Hematopoietic multipotent progenitor cell (in vitro differentiated cells): ENCODE results near the gene BCL10. TPM values are rescaled to one million over a fixed set of nuclear protein-coding genes. Genes with fewer than 3 reads are reported as not detected.

Source experiments
- DNase-seq, 3 donors: peaks; one replicate each; pipeline ENCODE4 v3.0.0-alpha.2; 2011 to 2015; ENCODE audit warnings: low read depth in 2 of 3, low spot score in 2 of 3
- small RNA-seq: library from RNA; depleted of rRNA; stranded (forward); fragments of <200 nt; gene quantifications from one replicate; pipeline ENCODE3, GENCODE V24; 2012
- total RNA-seq: library from RNA; depleted of rRNA; stranded (reverse); fragments of >200 nt; gene quantifications from one replicate; pipeline ENCODE4 v1.2.3, GENCODE V29; 2012

BCL10 gene
- total RNA-seq, 1 donor: 12.9 TPM

DNA sequence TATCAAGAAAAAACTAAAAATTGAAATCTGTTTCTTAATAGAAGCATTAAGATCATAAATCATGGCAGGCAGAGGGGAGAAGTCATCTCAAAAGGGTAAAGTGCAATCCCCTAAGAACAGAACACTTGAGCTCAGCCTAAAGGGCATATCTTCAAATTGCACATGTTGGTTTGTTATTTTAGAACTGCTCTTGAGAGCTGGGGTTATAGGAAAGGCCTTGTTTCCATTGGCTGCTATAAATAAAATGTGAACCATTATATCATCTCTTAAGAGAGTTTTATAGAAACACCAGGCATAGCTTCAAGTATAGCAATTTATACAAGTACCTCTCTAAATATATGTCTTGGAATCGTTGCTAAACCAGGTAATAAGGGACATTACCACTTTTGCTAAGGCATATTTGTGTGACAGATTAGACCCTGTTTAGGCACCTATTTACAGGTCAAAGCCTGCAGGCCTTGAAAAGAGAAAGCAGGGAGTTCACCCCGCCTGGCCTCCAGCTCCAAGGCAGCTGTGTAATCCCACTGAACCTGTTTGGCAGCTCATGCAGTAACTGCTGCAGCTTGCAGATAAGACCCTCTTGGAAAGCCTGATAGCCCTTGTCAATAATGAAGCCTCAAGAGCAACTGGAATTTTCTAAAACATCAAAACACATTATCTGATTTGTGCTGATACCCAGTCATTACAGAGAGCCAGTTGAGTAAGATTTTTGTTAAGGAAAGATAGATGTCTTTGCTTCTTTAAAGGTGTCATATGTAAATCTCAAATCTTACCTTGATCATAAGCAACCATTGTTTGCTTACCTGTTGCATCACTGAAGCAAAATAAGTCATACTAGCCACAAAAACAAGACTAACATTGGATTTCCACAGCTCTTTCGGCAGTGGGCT lies 51.5 kb downstream of the BCL10 start:
- DNase-seq: peak in 2 of 3 donors; percentile 18 to 25

DNA sequence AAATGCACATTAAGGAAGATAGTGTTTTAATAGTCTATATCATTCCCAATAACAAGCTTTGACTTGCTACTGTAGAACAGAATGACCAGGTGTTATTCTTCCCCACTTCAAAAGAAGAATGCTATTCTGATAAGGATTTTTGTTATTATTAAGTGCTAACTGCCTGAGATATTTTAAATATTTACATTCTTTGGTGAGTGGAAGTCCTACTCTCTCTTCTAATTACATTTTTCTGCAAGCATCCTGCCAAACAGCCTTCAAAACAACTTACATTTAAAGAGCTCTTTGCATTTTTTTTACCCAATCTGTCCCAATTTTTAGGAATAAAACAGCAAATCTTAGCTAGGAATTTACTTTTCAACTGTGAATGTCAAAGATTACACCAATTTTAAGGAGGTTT lies 52.1 kb downstream of the BCL10 start:
- DNase-seq: no peak

DNA sequence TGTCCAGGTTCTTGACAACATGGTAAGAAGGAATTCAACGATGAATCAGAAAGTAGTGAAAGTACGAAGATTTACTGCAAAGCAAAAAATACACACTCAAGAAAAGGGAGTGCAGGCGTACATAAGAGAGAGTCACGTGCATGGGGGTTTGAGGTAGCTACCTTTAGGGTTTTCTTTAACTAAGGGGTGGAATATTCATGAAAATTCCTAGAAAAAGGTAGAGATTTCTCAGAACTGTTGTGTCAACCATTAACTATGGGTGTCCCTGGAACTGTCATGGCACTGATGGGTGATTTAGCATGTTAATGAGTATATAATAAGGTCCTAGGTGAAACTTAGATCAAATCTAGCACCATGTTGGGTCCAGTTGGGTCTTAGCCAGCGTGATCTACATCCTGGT lies 53.1 kb downstream of the BCL10 start:
- no peak for DNase-seq

DNA sequence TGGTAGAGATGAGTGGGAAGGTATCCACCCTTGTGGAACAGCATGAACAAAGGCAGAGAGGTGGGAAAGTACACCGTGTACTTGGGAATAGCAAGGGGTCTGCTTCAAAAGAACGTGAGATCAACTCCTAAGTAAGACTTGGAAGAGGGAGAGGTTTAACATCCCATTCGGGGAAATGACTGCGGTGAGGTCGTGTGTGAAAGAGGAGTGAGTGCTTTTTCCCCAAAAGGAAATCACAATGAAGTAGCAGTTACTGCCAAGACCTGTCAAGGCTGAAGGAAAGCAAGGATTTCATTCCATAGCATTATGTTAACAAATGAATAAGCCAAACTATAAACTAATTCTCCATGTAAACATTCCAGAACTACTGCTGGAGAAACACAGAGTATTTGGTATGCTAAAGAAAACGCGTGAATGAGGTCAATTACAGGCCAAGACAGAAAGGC lies 55.7 kb downstream of the BCL10 start:
- no peak for DNase-seq

DNA sequence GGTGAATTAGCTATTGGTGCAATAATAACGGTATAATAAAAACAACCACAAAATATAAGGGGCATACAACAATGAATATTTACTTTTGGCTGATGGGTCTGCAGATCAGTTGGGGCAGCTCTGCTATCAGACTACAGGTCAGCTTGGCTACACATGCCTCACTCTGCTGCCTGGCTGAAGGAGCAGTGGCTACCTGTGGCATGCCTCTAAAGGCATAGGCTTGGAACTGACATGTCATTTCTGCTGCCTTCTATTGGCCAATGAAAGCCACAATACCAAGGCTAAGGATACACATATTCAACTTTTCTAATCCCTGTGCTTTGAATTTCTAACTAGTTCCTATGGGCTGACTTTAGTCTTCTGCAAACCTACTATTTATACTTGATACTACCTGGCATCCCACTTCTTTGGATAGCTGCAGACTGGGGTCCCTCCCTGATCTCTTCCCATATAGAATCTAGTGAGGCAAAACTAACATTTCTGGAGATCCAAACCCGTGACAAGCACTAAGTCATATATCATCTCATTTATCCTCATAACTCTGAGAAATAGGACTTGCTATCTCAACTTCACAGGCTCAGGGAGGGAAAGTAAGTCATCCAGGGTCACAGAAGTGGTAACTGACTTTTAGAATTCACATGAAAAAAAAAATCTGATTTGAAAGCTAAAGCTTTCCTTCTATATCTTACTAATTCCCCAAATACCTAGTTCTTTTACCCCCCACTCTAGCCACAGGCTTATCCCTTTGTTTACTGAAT lies 56.4 kb downstream of the BCL10 start:
- DNase-seq: no peak

DNA sequence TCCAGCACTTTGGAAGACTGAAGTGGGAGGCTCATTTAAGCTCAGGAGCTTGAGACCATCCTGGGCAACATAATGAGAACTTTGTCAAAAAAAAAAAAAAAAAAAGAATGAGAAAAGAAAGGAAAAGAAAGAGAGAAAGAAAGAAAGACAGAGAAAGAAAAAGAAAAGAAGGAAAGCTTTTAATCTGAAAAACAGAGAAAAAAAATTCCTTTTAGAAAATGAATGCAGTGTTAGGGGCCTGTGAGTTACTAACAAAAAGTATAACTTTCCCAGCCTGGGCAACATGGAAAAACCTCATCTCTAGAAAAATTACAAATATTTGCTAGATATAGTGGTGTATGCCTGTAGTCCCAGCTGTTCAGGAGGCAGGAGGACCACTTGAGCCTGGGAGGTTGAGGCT lies 59.7 kb downstream of the BCL10 start:
- DNase-seq: no peak

Small RNAs within 50 kb of the gene (small RNA-seq; reads per million reads assigned to genes)
- not detected for gene RF00019

Other genes with a start within 250 kb of the BCL10 start
- under 0.01 TPM for gene MCOLN3, start 228.1 kb downstream of the BCL10 start, total RNA-seq
- gene SYDE2, start 75.6 kb downstream of the BCL10 start, total RNA-seq: 3.2 TPM
- 21.0 TPM for gene C1orf52, start 17.0 kb downstream of the BCL10 start, total RNA-seq
- gene DDAH1, start 188.5 kb upstream of the BCL10 start, total RNA-seq: 0.81 TPM